Adrenal gland (tissue), 5 donors: ENCODE results near the gene ACTN1.

Experiments used
- CTCF ChIP-seq, 6 experiments: fragments of 450-650 bp in 4 of 6; fragments of 200-600 bp in 2 of 6; sonication (generic) in 1 of 6; IDR thresholded peaks; 1 replicate in 5 of 6; 2 replicates in 1 of 6; pipeline versions ENCODE4 v1.5.1 to v1.8.0; 2016 to 2021; ENCODE audit warnings: antibody characterized with exemption in 6 of 6, mild to moderate bottlenecking in 2 of 6, moderate library complexity in 1 of 6
- POLR2A ChIP-seq, 2 donors: fragments of 450-650 bp; IDR thresholded peaks; one replicate each; pipeline ENCODE4 v1.6.1; 2017; ENCODE audit warnings: antibody characterized with exemption in 2 of 2, mild to moderate bottlenecking in 2 of 2, moderate library complexity in 1 of 2
- donor health status: DM: no; HTN: no; CAD: no.

GRCh38 chr14:68894802-68895703 lies 84.0 kb downstream of the ACTN1 start:
- TF ChIP-seq CTCF (IDR thresholded peaks at IDR 0.05) (no peak), POLR2A (IDR thresholded peaks at IDR 0.05) (no peak)
